GM10266 (cell line): ENCODE measurements around the gene ALDH4A1.
"Not testable (repeated sequence)": the region's sequence is repeated elsewhere in the genome, so short reads cannot be mapped to it uniquely, and the experiment has no call there.

Experiments
- DNase-seq: peaks from one replicate; pipeline ENCODE4 v3.0.0; 2012; ENCODE audit errors: extremely low spot score
- TF ChIP-seq, protein P1 (sequence below): IDR thresholded peaks from 2 replicates; pipeline ENCODE4 v1.5.1; 2012; ENCODE audit warnings: mild to moderate bottlenecking, low read depth; ENCODE audit not compliant: control insufficient read depth, insufficient read depth; ENCODE audit errors: missing control alignments

The ALDH4A1 gene

DNA sequence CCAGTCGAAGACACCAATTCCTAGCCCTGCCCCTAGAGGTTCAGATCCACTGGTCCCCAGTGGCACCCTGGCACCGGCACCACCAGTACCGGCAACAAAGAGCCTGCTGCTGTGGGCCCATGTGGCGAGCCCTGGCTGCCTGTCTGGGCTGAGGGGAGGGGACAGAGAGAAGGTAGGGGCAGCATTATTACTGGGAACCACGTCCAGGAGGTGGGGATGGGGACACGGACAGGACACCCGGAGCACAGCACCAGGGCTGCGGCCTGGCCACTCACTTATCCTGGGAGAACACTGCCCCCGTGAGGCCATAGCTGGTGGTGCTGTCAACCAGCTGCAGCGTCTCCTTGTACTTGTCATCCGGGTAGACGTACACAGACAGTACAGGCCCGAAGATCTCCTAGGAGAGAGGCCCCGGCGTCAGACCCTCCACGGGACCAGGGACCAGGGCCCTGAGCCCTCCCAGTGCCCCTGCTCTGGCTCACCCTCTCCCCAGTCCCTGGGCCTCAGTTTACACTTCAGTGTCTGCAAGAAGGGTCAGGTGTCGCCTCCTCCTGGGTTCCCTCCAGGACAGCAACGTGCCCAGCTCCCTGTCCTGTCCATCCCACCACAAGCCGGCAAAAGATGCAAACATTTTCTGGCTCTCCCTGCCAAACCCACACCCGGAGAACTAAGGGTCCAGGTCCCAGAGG lies 27.1 kb downstream of the ALDH4A1 start:
- peak; percentile 76 for DNase-seq
- TF ChIP-seq, protein P1, sequence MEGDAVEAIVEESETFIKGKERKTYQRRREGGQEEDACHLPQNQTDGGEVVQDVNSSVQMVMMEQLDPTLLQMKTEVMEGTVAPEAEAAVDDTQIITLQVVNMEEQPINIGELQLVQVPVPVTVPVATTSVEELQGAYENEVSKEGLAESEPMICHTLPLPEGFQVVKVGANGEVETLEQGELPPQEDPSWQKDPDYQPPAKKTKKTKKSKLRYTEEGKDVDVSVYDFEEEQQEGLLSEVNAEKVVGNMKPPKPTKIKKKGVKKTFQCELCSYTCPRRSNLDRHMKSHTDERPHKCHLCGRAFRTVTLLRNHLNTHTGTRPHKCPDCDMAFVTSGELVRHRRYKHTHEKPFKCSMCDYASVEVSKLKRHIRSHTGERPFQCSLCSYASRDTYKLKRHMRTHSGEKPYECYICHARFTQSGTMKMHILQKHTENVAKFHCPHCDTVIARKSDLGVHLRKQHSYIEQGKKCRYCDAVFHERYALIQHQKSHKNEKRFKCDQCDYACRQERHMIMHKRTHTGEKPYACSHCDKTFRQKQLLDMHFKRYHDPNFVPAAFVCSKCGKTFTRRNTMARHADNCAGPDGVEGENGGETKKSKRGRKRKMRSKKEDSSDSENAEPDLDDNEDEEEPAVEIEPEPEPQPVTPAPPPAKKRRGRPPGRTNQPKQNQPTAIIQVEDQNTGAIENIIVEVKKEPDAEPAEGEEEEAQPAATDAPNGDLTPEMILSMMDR: peak; percentile 77

DNA sequence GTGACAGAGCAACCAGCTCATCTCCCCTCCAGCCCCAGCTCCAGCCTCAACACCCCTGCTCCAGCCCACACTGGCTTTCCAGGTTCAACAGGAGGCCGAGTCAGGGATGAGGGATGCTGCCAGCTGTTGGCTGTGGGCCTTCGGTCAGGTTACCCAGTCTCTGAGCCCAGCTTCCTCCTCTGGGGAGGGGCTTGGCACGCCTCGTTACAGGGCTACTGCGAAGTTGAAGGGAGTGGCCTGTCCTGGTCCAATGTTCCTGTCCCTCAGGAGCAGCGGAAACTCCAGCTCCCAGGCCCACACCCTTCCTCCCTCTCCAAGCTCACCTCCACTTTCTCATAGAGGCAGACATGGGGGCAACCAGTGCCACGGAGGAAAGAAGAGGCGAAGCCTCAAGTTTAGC lies 27.8 kb downstream of the ALDH4A1 start:
- DNase-seq: no peak

DNA sequence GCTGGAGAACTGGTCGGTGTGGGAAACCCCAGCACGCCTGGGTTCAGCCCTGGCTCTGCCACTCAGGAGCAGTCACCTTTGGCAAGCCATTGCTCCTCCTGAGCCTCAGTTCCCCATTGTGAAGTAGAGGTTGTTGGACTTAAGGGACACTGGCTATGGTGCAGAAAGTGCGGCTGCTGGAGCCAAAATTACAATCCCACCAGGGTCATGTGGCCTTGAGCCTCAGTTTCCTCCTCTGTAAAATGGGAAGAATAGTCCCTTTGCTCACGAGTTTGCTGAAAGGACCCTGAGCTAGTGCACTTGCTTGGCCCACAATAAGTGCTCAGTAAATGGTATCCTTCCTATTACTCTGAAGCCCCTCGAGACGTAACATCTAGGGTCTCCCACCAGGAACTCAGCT lies 28.3 kb downstream of the ALDH4A1 start:
- TF ChIP-seq, protein P1: no peak
- DNase-seq: no peak

More for the DNA sequence above, 27.8 kb downstream of the ALDH4A1 start:
- TF ChIP-seq, protein P1: no peak

DNA sequence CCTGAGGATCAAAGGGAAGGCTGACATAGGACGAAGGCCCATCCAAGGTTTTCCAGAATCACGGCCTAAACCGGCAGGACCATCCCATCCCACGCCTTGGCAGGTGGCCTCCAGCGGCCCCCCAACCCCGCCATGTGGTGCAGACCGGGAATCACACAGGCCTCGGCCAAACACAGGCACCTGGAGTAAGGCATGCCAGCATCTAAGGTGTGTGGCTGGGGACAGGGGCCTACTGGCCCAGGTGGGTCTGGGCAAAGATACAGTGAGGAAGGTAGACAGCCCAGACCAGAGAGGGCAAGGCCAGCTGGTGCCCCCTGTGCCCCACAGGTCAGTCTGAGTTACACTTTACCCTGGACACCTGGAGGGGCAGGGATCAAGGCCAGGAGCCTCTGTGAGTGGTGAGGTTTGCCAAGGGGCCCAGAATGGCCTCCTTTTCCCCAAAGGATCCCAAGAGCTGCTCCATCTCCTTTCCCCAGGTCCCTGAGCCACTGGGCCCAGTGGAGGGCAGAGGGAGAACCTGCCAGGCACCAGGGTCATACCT lies 30.2 kb downstream of the ALDH4A1 start:
- no peak for DNase-seq
- TF ChIP-seq, protein P1: no peak

DNA sequence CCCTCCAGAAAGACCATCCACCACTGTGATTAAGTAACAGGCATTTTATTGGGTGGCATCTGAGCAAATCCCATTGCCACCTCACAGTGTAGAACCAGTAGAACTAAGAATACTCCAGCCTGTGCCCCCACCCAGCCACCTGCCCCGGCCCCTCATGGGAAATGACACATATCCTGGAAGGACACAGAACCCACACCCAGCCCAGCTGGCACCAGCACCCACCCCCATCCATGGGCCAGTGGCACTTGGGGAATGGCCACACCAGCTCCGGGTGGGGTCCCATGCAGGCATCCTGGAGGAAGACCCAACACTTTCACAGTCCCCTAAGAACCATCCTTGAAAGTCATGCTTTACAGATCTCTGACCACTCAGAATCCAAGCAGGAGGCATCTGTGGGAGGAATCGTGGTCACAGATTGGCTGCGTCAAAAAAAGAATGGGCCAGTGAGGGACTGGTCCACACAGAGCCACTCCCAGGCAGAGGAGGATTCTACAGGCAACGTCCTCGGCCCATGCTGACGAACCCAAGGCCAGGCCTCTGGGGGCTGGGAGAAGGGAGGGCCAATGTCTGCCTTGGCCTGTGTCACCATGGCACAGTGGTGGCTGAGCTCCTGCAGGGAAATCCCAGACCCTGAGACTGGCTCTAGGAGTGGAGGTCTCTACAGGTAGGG lies 30.8 kb downstream of the ALDH4A1 start:
- DNase-seq: no peak
- TF ChIP-seq, protein P1: no peak

DNA sequence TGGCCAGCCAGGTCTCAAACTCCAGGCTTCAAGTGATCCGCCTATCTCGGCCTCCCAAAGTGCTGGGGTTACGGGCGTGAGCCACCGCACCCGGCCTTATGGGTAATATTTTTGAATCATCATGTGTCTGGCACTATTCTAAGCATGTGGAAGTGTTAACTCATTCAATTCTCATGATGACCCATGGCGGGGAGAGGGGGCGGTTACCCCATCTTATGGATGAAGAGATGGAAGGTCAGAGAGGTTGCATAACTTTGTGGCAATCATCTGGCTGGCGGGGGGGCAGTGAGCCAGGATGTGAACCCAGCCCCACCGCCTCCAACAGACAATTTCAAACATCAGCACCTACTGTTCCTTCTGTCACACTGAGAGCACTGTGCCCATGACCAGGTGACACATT lies 31.4 kb downstream of the ALDH4A1 start:
- TF ChIP-seq, protein P1: no peak
- DNase-seq: no peak

DNA sequence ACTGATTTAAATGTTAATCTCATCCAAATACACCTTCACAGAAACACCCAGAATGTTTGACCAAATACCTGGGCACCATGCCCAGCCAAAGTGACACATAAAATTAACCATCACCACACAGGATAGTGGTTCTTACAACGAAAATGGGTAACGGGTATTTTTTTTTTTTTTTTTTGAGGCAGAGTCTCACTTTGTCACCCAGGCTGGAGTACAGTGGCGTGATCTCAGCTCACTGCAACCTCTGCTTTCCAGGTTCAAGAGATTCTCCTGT lies 31.8 kb downstream of the ALDH4A1 start:
- not testable (repeated sequence) for DNase-seq
